ENCODE measurements around the gene SLC1A1.

SLC1A1 gene

DNA sequence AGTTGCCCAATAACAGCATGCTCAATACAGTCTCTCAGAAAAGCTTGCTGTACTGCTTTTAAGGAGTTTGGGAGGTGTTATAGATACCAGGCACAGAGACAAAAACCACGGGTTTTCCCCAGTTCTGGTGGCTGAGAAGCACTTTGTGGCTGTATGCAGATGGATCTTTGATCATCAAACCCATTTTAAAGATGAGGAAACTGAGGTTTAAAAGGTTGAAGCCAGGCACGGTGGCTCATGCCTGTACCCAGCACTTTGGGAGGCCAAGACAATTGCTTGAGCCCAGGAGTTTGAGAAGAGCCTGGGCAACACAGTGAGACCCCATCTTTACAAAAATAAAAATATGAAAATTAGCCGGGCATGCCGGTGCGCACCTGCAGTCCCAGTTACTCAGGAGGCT is 125.5 kb downstream of the SLC1A1 start:
- H3F3A ChIP-seq (ENCODE audit: insufficient read depth, low read length) = no peaks in the 10 kb centered on the region
- H2AFZ ChIP-seq (ENCODE audit: low read length) = no peak overlapping the region
- no peak overlapping the region for H3K4me3 ChIP-seq (ENCODE audit: low read depth, low read length, poor library complexity, severe bottlenecking)
- TF ChIP-seq EZH2 (IDR thresholded peaks at IDR 0.05; ENCODE audit: borderline replicate concordance, low read length) = no peak
- TF ChIP-seq, protein P1, sequence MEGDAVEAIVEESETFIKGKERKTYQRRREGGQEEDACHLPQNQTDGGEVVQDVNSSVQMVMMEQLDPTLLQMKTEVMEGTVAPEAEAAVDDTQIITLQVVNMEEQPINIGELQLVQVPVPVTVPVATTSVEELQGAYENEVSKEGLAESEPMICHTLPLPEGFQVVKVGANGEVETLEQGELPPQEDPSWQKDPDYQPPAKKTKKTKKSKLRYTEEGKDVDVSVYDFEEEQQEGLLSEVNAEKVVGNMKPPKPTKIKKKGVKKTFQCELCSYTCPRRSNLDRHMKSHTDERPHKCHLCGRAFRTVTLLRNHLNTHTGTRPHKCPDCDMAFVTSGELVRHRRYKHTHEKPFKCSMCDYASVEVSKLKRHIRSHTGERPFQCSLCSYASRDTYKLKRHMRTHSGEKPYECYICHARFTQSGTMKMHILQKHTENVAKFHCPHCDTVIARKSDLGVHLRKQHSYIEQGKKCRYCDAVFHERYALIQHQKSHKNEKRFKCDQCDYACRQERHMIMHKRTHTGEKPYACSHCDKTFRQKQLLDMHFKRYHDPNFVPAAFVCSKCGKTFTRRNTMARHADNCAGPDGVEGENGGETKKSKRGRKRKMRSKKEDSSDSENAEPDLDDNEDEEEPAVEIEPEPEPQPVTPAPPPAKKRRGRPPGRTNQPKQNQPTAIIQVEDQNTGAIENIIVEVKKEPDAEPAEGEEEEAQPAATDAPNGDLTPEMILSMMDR (IDR thresholded peaks at IDR 0.05; ENCODE audit: low read length) = no peak
- H3K9me3 ChIP-seq (ENCODE audit: low read length) = no peaks in the 10 kb centered on the region
- no peak overlapping the region for H3K9ac ChIP-seq (ENCODE audit: low read length)
- no peaks in the 10 kb centered on the region for H3K79me2 ChIP-seq (ENCODE audit: insufficient read depth, low read length)
- no peaks in the 10 kb centered on the region for H4K20me1 ChIP-seq (ENCODE audit: insufficient read depth, low read length)
- no peak overlapping the region for H3K27ac ChIP-seq (ENCODE audit: low read depth, low read length, poor library complexity, severe bottlenecking)
- no peaks in the 10 kb centered on the region for H3K27me3 ChIP-seq (ENCODE audit: insufficient read depth, low read length)
- no peak overlapping the region for H3K4me2 ChIP-seq (ENCODE audit: low read length)
- H3K36me3 ChIP-seq (ENCODE audit: insufficient read depth, low read length) = no peaks in the 10 kb centered on the region
- no peaks in the 10 kb centered on the region for H3K9me2 ChIP-seq (ENCODE audit: low read depth, low read length)
- no peaks in the 10 kb centered on the region for H3K4me1 ChIP-seq (ENCODE audit: insufficient read depth, low read length, severe bottlenecking)

DNA sequence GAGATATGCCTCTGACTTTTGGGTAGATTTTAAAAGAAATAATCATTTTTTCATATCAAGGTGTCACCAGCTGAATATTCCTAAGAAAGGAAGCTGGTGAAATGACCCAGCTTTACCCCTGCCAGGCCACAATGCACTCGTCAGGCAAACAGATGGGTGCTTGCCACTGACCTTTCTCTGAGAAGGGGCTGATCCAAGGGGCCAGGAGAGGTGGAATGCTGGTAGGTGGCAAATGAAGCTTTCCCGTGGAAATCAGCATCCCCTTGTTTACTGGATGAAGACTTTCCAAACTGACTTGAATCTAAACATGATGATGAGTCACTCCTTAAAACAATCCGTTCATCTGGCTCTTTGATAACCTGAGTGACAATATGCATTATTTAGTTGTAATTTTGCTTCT is 127.5 kb downstream of the SLC1A1 start:
- H3K36me3 ChIP-seq (ENCODE audit: insufficient read depth, low read length) = no peaks in the 10 kb centered on the region
- no peak for TF ChIP-seq EZH2 (IDR thresholded peaks at IDR 0.05; ENCODE audit: borderline replicate concordance, low read length)
- TF ChIP-seq, protein P1 (IDR thresholded peaks at IDR 0.05; ENCODE audit: low read length) = no peak
- H3K27me3 ChIP-seq (ENCODE audit: insufficient read depth, low read length) = no peaks in the 10 kb centered on the region

DNA sequence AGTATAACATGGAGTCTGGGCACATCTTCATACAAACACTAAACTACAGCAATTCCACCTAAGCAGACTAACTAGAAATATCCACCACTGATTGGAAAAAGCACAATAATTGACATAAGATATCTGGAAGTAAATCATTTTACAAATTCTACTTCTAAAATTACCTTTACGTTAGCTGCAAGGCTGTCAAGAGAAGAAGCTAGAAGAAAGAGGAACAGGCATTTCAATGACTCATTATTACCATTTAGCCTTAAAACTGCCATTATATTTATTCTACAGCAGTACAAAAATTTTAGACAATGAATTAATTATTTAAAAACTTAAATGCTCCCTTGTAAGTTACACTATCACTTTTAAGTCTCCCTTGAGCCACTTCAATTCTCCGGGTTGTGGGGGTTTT is 128.4 kb downstream of the SLC1A1 start:
- Histone ChIP-seq H3K4me3 (ENCODE audit: low read depth, low read length, poor library complexity, severe bottlenecking) (no peak overlapping the region), H3K9me2 (ENCODE audit: low read depth, low read length) (no peaks in the 10 kb centered on the region), H3K9me3 (ENCODE audit: low read length) (no peaks in the 10 kb centered on the region), H3K27ac (ENCODE audit: low read depth, low read length, poor library complexity, severe bottlenecking) (no peak overlapping the region), H3K36me3 (ENCODE audit: insufficient read depth, low read length) (no peaks in the 10 kb centered on the region), H3K27me3 (ENCODE audit: insufficient read depth, low read length) (no peaks in the 10 kb centered on the region), H3K79me2 (ENCODE audit: insufficient read depth, low read length) (no peaks in the 10 kb centered on the region), H4K20me1 (ENCODE audit: insufficient read depth, low read length) (no peaks in the 10 kb centered on the region), H3K9ac (ENCODE audit: low read length) (no peak overlapping the region), H3K4me1 (ENCODE audit: insufficient read depth, low read length, severe bottlenecking) (no peaks in the 10 kb centered on the region), H2AFZ (ENCODE audit: low read length) (no peak overlapping the region), H3F3A (ENCODE audit: insufficient read depth, low read length) (no peaks in the 10 kb centered on the region), H3K4me2 (ENCODE audit: low read length) (no peak overlapping the region)
- TF ChIP-seq EZH2 (IDR thresholded peaks at IDR 0.05; ENCODE audit: borderline replicate concordance, low read length) = no peak
- TF ChIP-seq, protein P1 (IDR thresholded peaks at IDR 0.05; ENCODE audit: low read length) = no peak

More for the DNA sequence above, 127.5 kb downstream of the SLC1A1 start:
- H4K20me1 ChIP-seq (ENCODE audit: insufficient read depth, low read length) = no peaks in the 10 kb centered on the region
- H3K4me2 ChIP-seq (ENCODE audit: low read length) = no peak overlapping the region
- H3K4me1 ChIP-seq (ENCODE audit: insufficient read depth, low read length, severe bottlenecking) = no peaks in the 10 kb centered on the region
- H3K9me3 ChIP-seq (ENCODE audit: low read length) = no peaks in the 10 kb centered on the region
- H3K27ac ChIP-seq (ENCODE audit: low read depth, low read length, poor library complexity, severe bottlenecking) = no peak overlapping the region
- no peak overlapping the region for H3K9ac ChIP-seq (ENCODE audit: low read length)
- no peak overlapping the region for H2AFZ ChIP-seq (ENCODE audit: low read length)
- H3K79me2 ChIP-seq (ENCODE audit: insufficient read depth, low read length) = no peaks in the 10 kb centered on the region
- H3F3A ChIP-seq (ENCODE audit: insufficient read depth, low read length) = no peaks in the 10 kb centered on the region
- H3K9me2 ChIP-seq (ENCODE audit: low read depth, low read length) = no peaks in the 10 kb centered on the region
- H3K4me3 ChIP-seq (ENCODE audit: low read depth, low read length, poor library complexity, severe bottlenecking) = no peak overlapping the region

All from OCI-LY1 (cell line).